PC-3 (cell line): ENCODE results near the gene SLC25A21. TPM values are rescaled to one million over a fixed set of nuclear protein-coding genes. Genes with fewer than 3 reads are reported as not detected.
"Not testable (repeated sequence)": the region's sequence is repeated elsewhere in the genome, so short reads cannot be mapped to it uniquely, and the experiment has no call there.

Source experiments
- ATAC-seq: fragments of 200-7000 bp; cut with Tn5 transposase; 2 replicates; pipeline ENCODE4 v1.9.1; 2020; ENCODE audit warnings: mild to moderate bottlenecking, moderate library complexity
- BruUV-seq: library from RNA; stranded (reverse); fragments of 400-500 nt; replicated peaks from 2 replicates; lab custom pipeline; 2021; lab: Mats Ljungman, UMichigan
- CTCF ChIA-PET: fragments of 300-600 bp; sonication (Branson Sonifier 250); formaldehyde crosslinking; loops from one replicate; lab custom pipeline; 2022; ENCODE audit warnings: antibody characterized with exemption; lab: Charles Lee
- POLR2A ChIA-PET: fragments of 300-600 bp; sonication (Branson Sonifier 250); formaldehyde crosslinking; loops from one replicate; lab custom pipeline; 2022; ENCODE audit warnings: antibody characterized with exemption; ENCODE audit not compliant: unreplicated experiment; lab: Charles Lee
- DNase-seq: peaks from one replicate; pipeline ENCODE4 v3.0.0-alpha.2; 2015
- H2AFZ ChIP-seq: fragments of 300-600 bp; sonication (generic); 2 replicates; pipeline ENCODE4 v1.6.0; 2016; ENCODE audit warnings: antibody characterized with exemption, low read length
- H3F3A ChIP-seq: fragments of 300-600 bp; sonication (generic); one replicate; pipeline ENCODE4 v1.6.0; 2017; ENCODE audit warnings: antibody characterized with exemption, low read length, control low read depth, mild to moderate bottlenecking; ENCODE audit not compliant: unreplicated experiment
- H3K27ac ChIP-seq: fragments of 300-600 bp; sonication (generic); 2 replicates; pipeline ENCODE4 v1.5.1; 2016; ENCODE audit warnings: mild to moderate bottlenecking, low read length
- H3K27me3 ChIP-seq: fragments of 300-600 bp; sonication (generic); 2 replicates; pipeline ENCODE4 v1.6.1; 2016; ENCODE audit warnings: low read length, mixed read lengths
- H3K36me3 ChIP-seq: fragments of 300-600 bp; sonication (generic); 2 replicates; pipeline ENCODE4 v1.6.1; 2016; ENCODE audit warnings: low read depth, mixed run types, low read length, mixed read lengths
- H3K4me1 ChIP-seq: fragments of 300-600 bp; sonication (generic); 2 replicates; pipeline ENCODE4 v1.5.1; 2016; ENCODE audit warnings: low read length; ENCODE audit not compliant: insufficient read depth
- H3K4me2 ChIP-seq: fragments of 300-600 bp; sonication (generic); 2 replicates; pipeline ENCODE4 v1.6.0; 2016; ENCODE audit warnings: low read length
- H3K4me3 ChIP-seq: fragments of 300-600 bp; sonication (generic); 2 replicates; pipeline ENCODE4 v1.5.1; 2016; ENCODE audit warnings: mild to moderate bottlenecking, low read length, mixed read lengths
- H3K79me2 ChIP-seq: fragments of 300-600 bp; sonication (generic); 2 replicates; pipeline ENCODE4 v1.6.1; 2017; ENCODE audit warnings: low read length, mixed read lengths
- H3K9ac ChIP-seq: fragments of 300-600 bp; sonication (generic); 2 replicates; pipeline ENCODE4 v1.6.0; 2016; ENCODE audit warnings: mild to moderate bottlenecking, low read length
- H3K9me2 ChIP-seq: fragments of 300-600 bp; sonication (generic); replicated peaks from 2 replicates; pipeline ENCODE4 v1.6.1; 2016; ENCODE audit warnings: mixed run types, low read length, mixed read lengths
- H3K9me3 ChIP-seq: fragments of 300-600 bp; sonication (generic); 2 replicates; pipeline ENCODE4 v1.6.1; 2016; ENCODE audit warnings: low read length, mixed read lengths
- H4K20me1 ChIP-seq: fragments of 300-600 bp; sonication (generic); 2 replicates; pipeline ENCODE4 v1.6.1; 2016; ENCODE audit warnings: low read length, mixed read lengths
- EZH2 ChIP-seq: fragments of 300-600 bp; sonication (generic); IDR thresholded peaks from one replicate; pipeline ENCODE4 v1.6.1; 2017; ENCODE audit warnings: antibody characterized with exemption, mild to moderate bottlenecking, low read length; ENCODE audit not compliant: unreplicated experiment
- EZH2phosphoT487 ChIP-seq: fragments of 300-600 bp; sonication (generic); IDR thresholded peaks from 2 replicates; pipeline ENCODE4 v1.6.1; 2018; ENCODE audit warnings: mild to moderate bottlenecking, antibody characterized with exemption, low read length, borderline replicate concordance
- intact Hi-C: fragments of 100-400 bp; cut with micrococcal nuclease; formaldehyde crosslinking; loops from 2 replicates; pipeline ENCODE4 v1.9.0; 2023
- total RNA-seq: library from RNA; depleted of rRNA; stranded (reverse); fragments of >200 nt; gene quantifications from 2 replicates; pipeline ENCODE4 v1.2.3, GENCODE V29; 2014
- TF ChIP-seq, protein P1 (sequence below): fragments of 300-600 bp; sonication (generic); conservative IDR thresholded peaks from 2 replicates; pipeline ENCODE4 v1.5.1; 2017; ENCODE audit warnings: antibody characterized with exemption, low read depth, mild to moderate bottlenecking, low read length

Gene SLC25A21
- total RNA-seq, 1 experiment from 2014 or later: 0.87 TPM

DNA sequence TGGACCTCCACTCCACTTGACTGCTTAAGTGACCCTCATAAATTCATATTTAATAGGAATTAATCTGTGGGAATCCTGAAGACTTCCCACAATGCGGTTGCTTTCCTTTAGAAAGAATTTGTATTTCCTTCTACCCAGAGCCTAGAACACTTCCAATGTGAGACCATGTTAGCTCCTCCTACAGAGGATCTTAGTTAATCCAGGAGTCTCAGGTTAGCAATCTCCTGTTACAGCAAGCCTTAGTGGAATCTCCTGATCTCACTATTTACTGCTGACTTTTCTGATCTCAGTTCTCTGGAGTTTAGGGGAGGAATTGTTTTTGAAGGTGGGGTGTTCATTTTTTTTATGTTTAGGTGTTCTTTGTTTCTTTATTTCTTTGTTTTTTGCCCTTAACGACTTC lies 186.0 kb downstream of the SLC25A21 start:
- BruUV-seq: no TSS peak
- ATAC-seq: no peak

DNA sequence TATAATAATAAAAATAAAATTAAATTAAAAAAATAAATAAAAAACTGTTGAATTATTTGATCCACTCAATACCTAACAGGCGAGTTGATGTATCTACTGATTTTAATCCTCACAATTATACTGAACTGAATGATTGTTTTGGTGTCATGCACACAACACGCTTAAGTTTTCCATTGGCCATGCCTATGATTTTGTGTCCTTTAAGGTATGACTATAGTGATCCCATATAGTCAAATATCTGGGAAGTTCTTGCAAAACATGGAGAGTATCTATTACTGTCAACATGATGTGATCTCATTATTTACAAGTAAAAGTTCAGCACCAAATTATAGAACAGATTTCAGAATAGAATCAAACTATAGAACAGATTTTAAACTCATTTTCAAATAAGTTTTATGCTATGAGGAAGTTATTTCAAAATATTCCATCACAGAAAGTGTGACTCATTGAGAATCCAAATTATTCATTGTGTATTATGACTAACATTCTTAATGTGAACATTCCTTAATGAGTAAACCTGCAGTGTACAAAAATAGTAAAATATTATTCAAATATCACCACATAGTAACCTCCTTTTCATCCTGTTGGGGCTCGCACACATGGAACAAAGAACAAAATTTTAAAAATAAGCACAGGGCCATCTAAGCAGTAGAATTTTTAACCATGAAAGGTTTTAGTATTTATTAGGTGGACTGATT lies 190.4 kb downstream of the SLC25A21 start:
- Histone ChIP-seq H4K20me1 (no peaks in the 10 kb centered on the region), H3K27ac (peak overlapping the region; percentile 91), H3K27me3 (no peaks in the 10 kb centered on the region), H3K79me2 (no peaks in the 10 kb centered on the region), H3K4me2 (peak overlapping the region; percentile 33), H3F3A (no peaks in the 10 kb centered on the region), H3K9me3 (no peaks in the 10 kb centered on the region), H3K9ac (peak overlapping the region; percentile 49), H3K4me1 (peaks cover 27% of the 10 kb centered on the region), H3K9me2 (no peaks in the 10 kb centered on the region), H3K36me3 (no peaks in the 10 kb centered on the region), H3K4me3 (no peak overlapping the region), H2AFZ (no peak overlapping the region)
- CTCF ChIA-PET: no interaction called here
- no TSS peak for BruUV-seq
- peak; percentile 92 for ATAC-seq
- peak; percentile 93 for DNase-seq
- intact Hi-C loops: loop anchor here (1.0 to 2.0 kb wide), 6 partner anchors 8 to 209 kb away; no protein-coding TSS in a partner anchor
- no peak for TF ChIP-seq EZH2
- TF ChIP-seq, protein P1, sequence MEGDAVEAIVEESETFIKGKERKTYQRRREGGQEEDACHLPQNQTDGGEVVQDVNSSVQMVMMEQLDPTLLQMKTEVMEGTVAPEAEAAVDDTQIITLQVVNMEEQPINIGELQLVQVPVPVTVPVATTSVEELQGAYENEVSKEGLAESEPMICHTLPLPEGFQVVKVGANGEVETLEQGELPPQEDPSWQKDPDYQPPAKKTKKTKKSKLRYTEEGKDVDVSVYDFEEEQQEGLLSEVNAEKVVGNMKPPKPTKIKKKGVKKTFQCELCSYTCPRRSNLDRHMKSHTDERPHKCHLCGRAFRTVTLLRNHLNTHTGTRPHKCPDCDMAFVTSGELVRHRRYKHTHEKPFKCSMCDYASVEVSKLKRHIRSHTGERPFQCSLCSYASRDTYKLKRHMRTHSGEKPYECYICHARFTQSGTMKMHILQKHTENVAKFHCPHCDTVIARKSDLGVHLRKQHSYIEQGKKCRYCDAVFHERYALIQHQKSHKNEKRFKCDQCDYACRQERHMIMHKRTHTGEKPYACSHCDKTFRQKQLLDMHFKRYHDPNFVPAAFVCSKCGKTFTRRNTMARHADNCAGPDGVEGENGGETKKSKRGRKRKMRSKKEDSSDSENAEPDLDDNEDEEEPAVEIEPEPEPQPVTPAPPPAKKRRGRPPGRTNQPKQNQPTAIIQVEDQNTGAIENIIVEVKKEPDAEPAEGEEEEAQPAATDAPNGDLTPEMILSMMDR: no peak
- no peak for TF ChIP-seq EZH2phosphoT487
- POLR2A ChIA-PET: no interaction called here

More for the DNA sequence above, 186.0 kb downstream of the SLC25A21 start:
- Histone ChIP-seq H3F3A (no peaks in the 10 kb centered on the region), H3K9ac (no peak overlapping the region), H3K4me3 (no peak overlapping the region), H2AFZ (no peak overlapping the region), H3K4me1 (peaks cover 23% of the 10 kb centered on the region), H3K27me3 (no peaks in the 10 kb centered on the region), H3K4me2 (no peak overlapping the region), H3K9me2 (no peaks in the 10 kb centered on the region), H3K36me3 (no peaks in the 10 kb centered on the region), H3K27ac (no peak overlapping the region), H3K79me2 (no peaks in the 10 kb centered on the region), H4K20me1 (no peaks in the 10 kb centered on the region), H3K9me3 (no peaks in the 10 kb centered on the region)
- ChIA-PET POLR2A (no interaction called here), CTCF (no interaction called here)
- no peak for DNase-seq
- TF ChIP-seq EZH2phosphoT487: no peak
- TF ChIP-seq EZH2: no peak
- TF ChIP-seq, protein P1: no peak
- intact Hi-C loops: no loop called here

DNA sequence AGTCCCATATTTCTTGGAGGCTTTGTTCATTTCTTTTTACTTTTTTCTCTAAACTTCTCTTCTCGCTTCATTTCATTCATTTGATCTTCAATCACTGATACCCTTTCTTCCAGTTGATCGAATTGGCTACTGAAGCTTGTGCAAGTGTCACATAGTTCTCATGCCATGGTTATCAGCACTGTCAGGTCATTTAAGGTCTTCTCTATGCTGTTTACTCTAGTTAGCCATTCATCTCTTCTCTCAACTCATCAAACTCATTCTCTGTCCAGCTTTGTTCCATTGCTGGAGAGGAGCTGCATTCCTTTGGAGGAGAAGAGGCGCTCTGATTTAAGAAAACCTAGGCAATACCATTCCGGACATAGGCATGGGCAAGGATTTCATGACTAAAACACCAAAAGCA lies 192.0 kb downstream of the SLC25A21 start:
- H3K4me2 ChIP-seq, POLR2A ChIA-PET, DNase-seq, H3K4me3 ChIP-seq, H3K27ac ChIP-seq, H3K36me3 ChIP-seq, CTCF ChIA-PET, H3K79me2 ChIP-seq, H3K9me3 ChIP-seq, H3K27me3 ChIP-seq, ATAC-seq, intact Hi-C loops, H3K9me2 ChIP-seq, H3K9ac ChIP-seq, H3F3A ChIP-seq, H2AFZ ChIP-seq, BruUV-seq, H4K20me1 ChIP-seq: not testable (repeated sequence)
- peaks cover 43% of the 10 kb centered on the region for H3K4me1 ChIP-seq
